ENCODE data around the gene B3GNT4.

DNA sequence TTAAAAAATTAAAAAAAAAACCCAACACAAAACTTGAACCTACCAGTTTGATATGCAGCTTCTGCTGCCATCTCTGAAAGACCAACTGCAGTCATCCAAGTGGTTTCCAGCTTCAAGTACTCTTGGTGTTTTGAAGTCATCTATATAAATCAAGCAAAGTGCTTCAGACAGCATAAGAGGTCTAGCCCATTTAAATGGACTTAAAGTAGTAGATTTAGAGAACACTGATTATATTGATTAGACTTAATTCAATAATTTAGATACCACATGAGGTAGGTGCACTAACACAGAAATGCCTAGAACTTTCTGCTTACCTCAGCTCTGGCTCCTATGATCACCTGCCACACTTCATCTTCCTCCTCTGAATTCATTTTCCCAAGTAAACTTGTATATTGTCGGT is 12.9 kb downstream of the B3GNT4 start:
- TF ChIP-seq, protein P1, sequence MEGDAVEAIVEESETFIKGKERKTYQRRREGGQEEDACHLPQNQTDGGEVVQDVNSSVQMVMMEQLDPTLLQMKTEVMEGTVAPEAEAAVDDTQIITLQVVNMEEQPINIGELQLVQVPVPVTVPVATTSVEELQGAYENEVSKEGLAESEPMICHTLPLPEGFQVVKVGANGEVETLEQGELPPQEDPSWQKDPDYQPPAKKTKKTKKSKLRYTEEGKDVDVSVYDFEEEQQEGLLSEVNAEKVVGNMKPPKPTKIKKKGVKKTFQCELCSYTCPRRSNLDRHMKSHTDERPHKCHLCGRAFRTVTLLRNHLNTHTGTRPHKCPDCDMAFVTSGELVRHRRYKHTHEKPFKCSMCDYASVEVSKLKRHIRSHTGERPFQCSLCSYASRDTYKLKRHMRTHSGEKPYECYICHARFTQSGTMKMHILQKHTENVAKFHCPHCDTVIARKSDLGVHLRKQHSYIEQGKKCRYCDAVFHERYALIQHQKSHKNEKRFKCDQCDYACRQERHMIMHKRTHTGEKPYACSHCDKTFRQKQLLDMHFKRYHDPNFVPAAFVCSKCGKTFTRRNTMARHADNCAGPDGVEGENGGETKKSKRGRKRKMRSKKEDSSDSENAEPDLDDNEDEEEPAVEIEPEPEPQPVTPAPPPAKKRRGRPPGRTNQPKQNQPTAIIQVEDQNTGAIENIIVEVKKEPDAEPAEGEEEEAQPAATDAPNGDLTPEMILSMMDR (IDR thresholded peaks at IDR 0.05): no peak
- no peak for TF ChIP-seq POLR2A (IDR thresholded peaks at IDR 0.05)
